MM.1S (cell line): Measurements from ENCODE around the gene GABARAPL2.

Experiments used
- CTCF ChIP-seq: fragments of 300-600 bp; sonication (generic); IDR thresholded peaks from 2 replicates; pipeline ENCODE4 v1.5.1; 2016; ENCODE audit warnings: antibody characterized with exemption, low read length, mixed read lengths
- EZH2 ChIP-seq: fragments of 300-600 bp; sonication (generic); optimal IDR thresholded peaks from 2 replicates; pipeline ENCODE3; 2017; ENCODE audit warnings: low read depth, mild to moderate bottlenecking, antibody characterized with exemption, low read length, mixed read lengths
- EZH2phosphoT487 ChIP-seq: fragments of 300-600 bp; sonication (generic); IDR thresholded peaks from 2 replicates; pipeline ENCODE4 v1.6.1; 2018; ENCODE audit warnings: antibody characterized with exemption, low read length

GRCh38 chr16:75589306-75589705 is 23.1 kb downstream of the GABARAPL2 start:
- TF ChIP-seq CTCF (no peak), EZH2 (no peak), EZH2phosphoT487 (no peak)
